UCSD-AML1 (cell line): ENCODE results near the gene GABRA4.

Experiments
- DNase-seq: peaks from one replicate; lab custom pipeline; 2025; ENCODE audit not compliant: unreplicated experiment; lab: John Stamatoyannopoulos, UW

The GABRA4 gene

DNA sequence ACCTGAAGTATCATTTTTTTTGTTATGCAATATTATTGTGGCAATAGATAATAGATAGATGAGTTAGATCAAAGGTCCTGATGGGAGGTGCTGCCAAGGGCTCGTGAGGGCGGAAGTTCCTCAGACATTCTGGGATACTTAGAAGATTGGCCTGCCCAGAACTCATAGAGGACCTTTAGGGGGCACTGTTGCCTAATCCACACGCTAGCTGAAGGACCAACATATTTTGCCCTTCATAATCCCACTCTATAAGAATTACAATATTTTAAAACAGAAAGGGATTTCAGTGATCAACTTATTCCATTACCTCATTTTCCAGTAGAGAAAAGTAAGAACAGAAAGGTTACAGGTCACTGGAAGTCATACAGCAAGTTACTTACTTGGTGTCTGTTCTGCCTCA is 61.4 kb downstream of the GABRA4 start:
- DNase-seq, result peak; percentile 11

- no peak for DNase-seq
Measured at GRCh38 chr4:46930891-46931290, 62.5 kb downstream of the GABRA4 start.

DNA sequence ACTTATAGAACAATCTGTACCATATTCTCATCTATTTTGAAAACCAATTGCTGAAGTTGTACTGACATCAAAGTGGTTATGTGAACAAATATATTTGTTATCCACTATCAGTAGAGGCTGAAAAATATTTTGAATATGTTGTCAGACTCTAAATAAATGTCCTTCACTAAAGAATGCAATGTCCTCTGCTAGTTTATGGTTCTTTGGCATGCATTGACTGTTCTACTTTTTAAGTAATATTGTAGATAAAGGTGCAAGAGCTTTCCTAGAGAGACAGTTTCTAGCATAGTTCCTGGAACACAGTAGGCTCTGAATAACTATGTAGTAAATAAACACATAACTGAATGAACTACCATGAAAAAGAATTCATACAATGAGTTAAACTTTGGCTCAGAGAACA is 66.2 kb downstream of the GABRA4 start:
- DNase-seq, result no peak

- no peak for DNase-seq
Measured at GRCh38 chr4:46924789-46925529, 68.4 kb downstream of the GABRA4 start.

DNA sequence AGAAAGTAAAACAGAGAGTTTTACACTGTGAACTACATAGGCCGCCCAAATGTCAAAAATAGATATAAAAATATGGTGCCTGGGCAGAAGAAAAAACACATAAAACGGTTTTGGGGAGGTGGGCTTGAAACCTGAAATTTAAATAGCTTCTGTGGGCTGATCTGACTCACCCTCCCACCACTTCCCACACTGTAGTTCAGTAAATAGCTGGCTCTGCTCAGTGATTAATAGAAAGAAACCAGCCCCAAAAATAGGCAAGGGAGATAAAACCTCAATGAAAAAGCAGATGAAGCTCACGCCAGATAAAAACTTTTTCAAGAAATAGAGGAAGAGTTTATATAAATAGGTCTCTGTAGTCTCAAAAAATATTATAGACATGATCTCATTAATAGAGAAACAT is 71.2 kb downstream of the GABRA4 start:
- no peak for DNase-seq

- DNase-seq, result no peak
Measured at GRCh38 chr4:46909078-46909477, 84.3 kb downstream of the GABRA4 start, which contains the start of gene COX7B2. COX7B2 (minus strand) TSS chr4:46909245; CDS start chr4:46735192, 174,053 bp downstream.

GRCh38 chr4:46908148-46908547 is 85.2 kb downstream of the GABRA4 start:
- DNase-seq, result no peak

GRCh38 chr4:46900082-46900481 is 93.3 kb downstream of the GABRA4 start:
- DNase-seq, result no peak

DNA sequence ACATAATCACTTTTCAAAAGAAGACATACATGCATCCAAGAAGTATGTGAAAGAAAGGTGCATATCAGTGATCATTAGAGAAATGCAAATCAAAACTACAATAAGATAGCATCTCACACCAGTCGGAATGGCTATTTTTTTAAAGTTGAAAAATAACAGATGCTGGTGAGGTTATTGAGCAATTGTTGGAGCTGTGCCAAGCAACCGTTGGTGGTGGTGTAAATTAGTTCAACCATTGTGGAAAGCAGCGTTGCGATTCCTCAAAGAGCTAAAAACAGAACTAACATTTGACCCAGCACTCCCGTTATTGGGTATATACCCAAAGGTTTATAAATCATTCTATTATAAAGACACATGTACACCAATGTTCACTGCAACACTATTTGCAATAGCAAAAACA is 98.6 kb downstream of the GABRA4 start:
- no peak for DNase-seq

- DNase-seq, result no peak
Measured at GRCh38 chr4:46890056-46890455, 103.3 kb downstream of the GABRA4 start.

- no peak for DNase-seq
Measured at GRCh38 chr4:46889410-46889809, 104.0 kb downstream of the GABRA4 start.

DNA sequence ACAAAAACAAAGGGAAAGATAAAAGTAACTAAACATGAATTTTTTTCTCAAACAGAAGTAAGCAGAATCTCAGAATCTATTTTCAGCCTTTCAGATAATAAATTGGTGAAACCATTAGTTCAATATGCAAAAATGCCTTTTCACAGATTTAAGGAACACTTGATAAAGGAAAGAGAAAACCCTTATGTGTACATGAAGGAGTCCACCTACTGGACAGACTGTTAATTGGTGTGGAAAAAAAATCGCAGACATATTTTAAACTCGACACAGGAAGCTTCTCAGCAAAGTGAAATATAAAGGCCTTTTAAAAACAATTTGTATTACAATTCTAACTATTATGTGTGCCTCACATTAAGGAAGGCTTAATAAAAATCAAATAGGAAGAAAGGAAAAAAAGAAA is 106.7 kb downstream of the GABRA4 start:
- no peak for DNase-seq

DNA sequence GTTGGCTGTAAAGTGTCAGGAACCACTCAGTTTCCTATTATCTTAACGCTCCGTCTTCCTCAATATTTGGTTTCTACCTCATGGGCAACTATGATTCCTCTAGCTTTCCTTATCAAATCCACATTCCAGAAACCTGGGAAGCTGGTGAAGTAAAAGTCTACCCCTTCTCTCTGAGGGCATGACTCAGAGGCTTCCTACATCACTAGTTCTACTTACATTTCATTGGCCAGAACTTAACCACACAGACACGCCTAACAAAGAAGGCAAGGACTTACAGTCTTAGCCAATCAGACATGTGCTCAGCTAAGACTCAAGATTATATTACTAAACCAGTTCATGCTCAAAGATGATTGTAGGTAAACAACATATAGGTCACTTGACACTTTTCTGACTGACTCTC is 114.7 kb downstream of the GABRA4 start:
- no peak for DNase-seq

DNA sequence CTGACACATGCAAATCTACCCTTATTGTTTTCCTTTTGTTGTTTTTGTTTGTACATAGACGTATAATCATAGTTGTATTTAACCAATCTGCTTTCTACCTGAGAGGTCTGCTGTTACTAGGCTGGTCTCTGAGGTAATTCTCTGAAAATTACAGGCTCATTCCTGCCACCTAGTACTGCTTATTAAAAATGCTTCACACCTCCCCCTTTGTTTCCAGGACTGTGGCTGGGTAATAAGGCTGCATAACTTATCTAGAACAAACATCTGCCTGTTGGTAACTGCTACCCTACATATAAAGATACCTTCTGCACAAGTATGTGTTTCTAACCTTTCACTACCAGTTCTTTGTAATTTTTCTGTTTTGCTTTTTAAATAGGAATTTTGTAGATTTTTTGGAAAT is 118.6 kb downstream of the GABRA4 start:
- no peak for DNase-seq

DNA sequence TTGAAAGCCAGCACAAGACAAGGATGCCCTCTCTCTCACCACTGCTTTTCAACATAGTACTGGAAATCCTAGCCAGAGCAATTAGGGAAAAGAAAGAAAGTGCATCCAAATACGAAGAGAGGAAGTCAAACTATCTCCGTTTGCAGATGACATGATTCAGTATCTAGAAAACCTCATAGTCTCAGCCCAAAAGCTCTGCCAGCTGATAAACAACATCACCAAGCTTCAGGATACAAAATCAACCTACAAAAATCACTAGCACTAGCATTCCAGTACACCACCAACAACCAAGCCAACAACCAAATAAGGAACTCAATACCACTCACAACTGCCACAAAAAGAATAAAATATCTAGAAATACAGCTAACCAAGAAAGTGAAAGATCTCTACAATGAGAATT is 123.0 kb downstream of the GABRA4 start:
- no peak for DNase-seq
